ENCODE results near the gene OBI1.

- TF ChIP-seq CTCF (IDR thresholded peaks at IDR 0.05; ENCODE audit: low read depth, low read length, poor library complexity, severe bottlenecking) (no peak), EZH2phosphoT487 (IDR thresholded peaks at IDR 0.05; ENCODE audit: borderline replicate concordance, low read length) (no peak)
These were observed 35.8 kb downstream of the OBI1 start for GRCh38 chr13:78623132-78623531.

Data from DOHH2 (cell line).